Measurements from ENCODE around the gene CDC25C. TPM values are rescaled to one million over a fixed set of nuclear protein-coding genes. Genes with fewer than 3 reads are reported as not detected.

CDC25C gene
- total and polyA plus RNA-seq, 9 of the 15 experiments (the other 6 are each of a cell fraction or from before 2014, with no cell fraction given): 19.1 to 63.7 (median 31.9) TPM

GRCh38 chr5:138275379-138275782 is 56.2 kb downstream of the CDC25C start (continued):
- no peak for TF ChIP-seq MGA (IDR thresholded peaks at IDR 0.05)
- TF ChIP-seq CBFA2T2 (conservative IDR thresholded peaks at IDR 0.05): peak; percentile 59
- no peak for TF ChIP-seq TFAP4 (CRISPR knock-in tag; IDR thresholded peaks at IDR 0.05; ENCODE audit: borderline replicate concordance)
- no peak for TF ChIP-seq ZNF511 (CRISPR knock-in tag; IDR thresholded peaks at IDR 0.05)
- no peak for TF ChIP-seq MTA3 (IDR thresholded peaks at IDR 0.05; ENCODE audit: borderline replicate concordance)
- TF ChIP-seq PREB (CRISPR knock-in tag; IDR thresholded peaks at IDR 0.05): no peak
- no peak for TF ChIP-seq KAT8 (IDR thresholded peaks at IDR 0.05; ENCODE audit: low read depth)
- TF ChIP-seq RBFOX2 (IDR thresholded peaks at IDR 0.05; ENCODE audit: low read depth, low read length): no peak
- TF ChIP-seq LARP7 (IDR thresholded peaks at IDR 0.05): no peak
- TF ChIP-seq ZNF316 (IDR thresholded peaks at IDR 0.05): no peak
- TF ChIP-seq TRIM28 (IDR thresholded peaks at IDR 0.05): no peak
- peak; percentile 62; the same call in 1 of the 2 replicates for TF ChIP-seq PKNOX1 (IDR thresholded peaks at IDR 0.05)
- TF ChIP-seq U2AF2 (optimal IDR thresholded peaks at IDR 0.05; ENCODE audit: low read depth, low read length): no peak
- no peak for TF ChIP-seq NCOR1 (IDR thresholded peaks at IDR 0.05)
- TF ChIP-seq MEF2D (tag; conservative IDR thresholded peaks at IDR 0.05; ENCODE audit: low read depth): no peak

Data from K562 (cell line).